MM.1S (cell line): ENCODE data around the gene NPPA.

Experiments
- DNase-seq: peaks from one replicate; pipeline ENCODE4 v3.0.0-alpha.2; 2015
- H2AFZ ChIP-seq: fragments of 300-600 bp; sonication (generic); 2 replicates; pipeline ENCODE4 v1.6.0; 2016; ENCODE audit warnings: antibody characterized with exemption, low read length
- H3F3A ChIP-seq: fragments of 300-600 bp; sonication (generic); 2 replicates; pipeline ENCODE4 v1.6.1; 2016; ENCODE audit warnings: mild to moderate bottlenecking, antibody characterized with exemption, low read length, moderate library complexity, mixed read lengths; ENCODE audit not compliant: insufficient read depth
- H3K27ac ChIP-seq: fragments of 300-600 bp; sonication (generic); 2 replicates; pipeline ENCODE4 v1.5.1; 2016; ENCODE audit warnings: mild to moderate bottlenecking, low read length
- H3K27me3 ChIP-seq: fragments of 300-600 bp; sonication (generic); replicated peaks from 2 replicates; pipeline ENCODE4 v1.6.0; 2016; ENCODE audit warnings: low read length; ENCODE audit not compliant: insufficient read depth
- H3K36me3 ChIP-seq: fragments of 300-600 bp; sonication (generic); replicated peaks from 2 replicates; pipeline ENCODE4 v1.6.1; 2016; ENCODE audit warnings: mild to moderate bottlenecking, low read length, mixed read lengths; ENCODE audit not compliant: insufficient read depth
- H3K4me1 ChIP-seq: fragments of 300-600 bp; sonication (generic); 2 replicates; pipeline ENCODE4 v1.6.1; 2016; ENCODE audit warnings: low read length, mixed read lengths
- H3K4me2 ChIP-seq: fragments of 300-600 bp; sonication (generic); 2 replicates; pipeline ENCODE4 v1.6.0; 2016; ENCODE audit warnings: low read depth, low read length
- H3K4me3 ChIP-seq: fragments of 300-600 bp; sonication (generic); 2 replicates; pipeline ENCODE4 v1.5.1; 2016; ENCODE audit warnings: low read length, mixed read lengths
- H3K79me2 ChIP-seq: fragments of 300-600 bp; sonication (generic); 2 replicates; pipeline ENCODE4 v1.6.1; 2016; ENCODE audit warnings: mixed run types, low read length, mixed read lengths
- H3K9ac ChIP-seq: fragments of 300-600 bp; sonication (generic); 2 replicates; pipeline ENCODE4 v1.6.1; 2016; ENCODE audit warnings: low read length, mixed read lengths
- H3K9me2 ChIP-seq: fragments of 300-600 bp; sonication (generic); replicated peaks from 2 replicates; pipeline ENCODE4 v1.6.1; 2016; ENCODE audit warnings: mild to moderate bottlenecking, low read length, mixed read lengths; ENCODE audit not compliant: insufficient read depth
- H3K9me3 ChIP-seq: fragments of 300-600 bp; sonication (generic); replicated peaks from 2 replicates; pipeline ENCODE4 v1.6.1; 2016; ENCODE audit warnings: mild to moderate bottlenecking, low read length, mixed read lengths; ENCODE audit not compliant: insufficient read depth
- H4K20me1 ChIP-seq: fragments of 300-600 bp; sonication (generic); 2 replicates; pipeline ENCODE4 v1.6.1; 2016; ENCODE audit warnings: mild to moderate bottlenecking, low read length, moderate library complexity, mixed read lengths; ENCODE audit not compliant: insufficient read depth
- EZH2 ChIP-seq: fragments of 300-600 bp; sonication (generic); optimal IDR thresholded peaks from 2 replicates; pipeline ENCODE3; 2017; ENCODE audit warnings: low read depth, mild to moderate bottlenecking, antibody characterized with exemption, low read length, mixed read lengths
- EZH2phosphoT487 ChIP-seq: fragments of 300-600 bp; sonication (generic); IDR thresholded peaks from 2 replicates; pipeline ENCODE4 v1.6.1; 2018; ENCODE audit warnings: antibody characterized with exemption, low read length
- TF ChIP-seq, protein P1 (sequence below): fragments of 300-600 bp; sonication (generic); IDR thresholded peaks from 2 replicates; pipeline ENCODE4 v1.5.1; 2016; ENCODE audit warnings: antibody characterized with exemption, low read length, mixed read lengths

Gene NPPA

GRCh38 chr1:11885916-11886315 lies 38.3 kb upstream of the NPPA start:
- H3K36me3 ChIP-seq: no peaks in the 10 kb centered on the region
- no peak overlapping the region for H3K4me2 ChIP-seq
- H3K79me2 ChIP-seq: no peaks in the 10 kb centered on the region
- no peak overlapping the region for H3K4me3 ChIP-seq
- H3K4me1 ChIP-seq: no peaks in the 10 kb centered on the region
- no peak overlapping the region for H3K27ac ChIP-seq
- no peak overlapping the region for H3K9ac ChIP-seq
- no peaks in the 10 kb centered on the region for H3K9me3 ChIP-seq
- TF ChIP-seq, protein P1, sequence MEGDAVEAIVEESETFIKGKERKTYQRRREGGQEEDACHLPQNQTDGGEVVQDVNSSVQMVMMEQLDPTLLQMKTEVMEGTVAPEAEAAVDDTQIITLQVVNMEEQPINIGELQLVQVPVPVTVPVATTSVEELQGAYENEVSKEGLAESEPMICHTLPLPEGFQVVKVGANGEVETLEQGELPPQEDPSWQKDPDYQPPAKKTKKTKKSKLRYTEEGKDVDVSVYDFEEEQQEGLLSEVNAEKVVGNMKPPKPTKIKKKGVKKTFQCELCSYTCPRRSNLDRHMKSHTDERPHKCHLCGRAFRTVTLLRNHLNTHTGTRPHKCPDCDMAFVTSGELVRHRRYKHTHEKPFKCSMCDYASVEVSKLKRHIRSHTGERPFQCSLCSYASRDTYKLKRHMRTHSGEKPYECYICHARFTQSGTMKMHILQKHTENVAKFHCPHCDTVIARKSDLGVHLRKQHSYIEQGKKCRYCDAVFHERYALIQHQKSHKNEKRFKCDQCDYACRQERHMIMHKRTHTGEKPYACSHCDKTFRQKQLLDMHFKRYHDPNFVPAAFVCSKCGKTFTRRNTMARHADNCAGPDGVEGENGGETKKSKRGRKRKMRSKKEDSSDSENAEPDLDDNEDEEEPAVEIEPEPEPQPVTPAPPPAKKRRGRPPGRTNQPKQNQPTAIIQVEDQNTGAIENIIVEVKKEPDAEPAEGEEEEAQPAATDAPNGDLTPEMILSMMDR: no peak
- TF ChIP-seq EZH2 (no peak), EZH2phosphoT487 (no peak)
- H3F3A ChIP-seq: no peaks in the 10 kb centered on the region
- H3K27me3 ChIP-seq: peaks cover 97% of the 10 kb centered on the region
- no peaks in the 10 kb centered on the region for H4K20me1 ChIP-seq
- no peaks in the 10 kb centered on the region for H3K9me2 ChIP-seq
- H2AFZ ChIP-seq: no peak overlapping the region
- no peak for DNase-seq

DNA sequence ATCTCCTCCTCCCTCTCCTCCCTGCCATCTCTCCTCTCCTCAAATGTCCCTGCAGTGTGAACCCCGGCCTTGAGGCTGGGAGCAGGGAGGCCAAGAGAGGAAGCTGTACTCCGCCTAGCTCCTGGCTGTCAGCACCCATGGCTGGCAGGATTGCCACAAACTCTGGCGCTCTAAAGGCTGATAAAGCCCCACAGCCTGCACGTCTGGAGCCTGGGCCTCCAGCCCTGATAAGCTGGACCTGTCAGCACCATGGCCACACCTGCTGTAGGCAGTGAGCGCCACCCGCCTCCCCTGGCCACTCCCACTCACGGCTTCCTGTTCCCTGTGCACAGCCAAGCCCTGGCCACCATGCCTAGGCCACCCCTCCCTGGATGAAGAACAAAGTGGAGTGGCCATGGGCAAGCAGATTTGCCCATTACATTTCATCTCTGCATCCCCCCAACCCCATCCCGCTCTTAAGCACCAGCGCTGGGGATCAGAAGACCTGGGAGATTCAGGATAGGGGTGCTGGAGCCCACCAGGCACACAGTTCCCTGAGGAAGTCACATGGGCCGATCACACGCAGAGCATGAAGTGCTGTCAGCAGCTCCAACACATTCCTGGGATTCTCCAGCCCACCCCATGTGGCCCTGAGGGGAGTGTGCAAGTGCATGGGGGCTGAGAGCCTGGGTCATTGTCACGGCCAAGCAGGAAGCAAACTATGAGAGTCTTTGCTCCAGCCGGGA lies 35.4 kb upstream of the NPPA start:
- Histone ChIP-seq H3K9me2 (no peaks in the 10 kb centered on the region), H3K9ac (no peak overlapping the region), H3K9me3 (no peaks in the 10 kb centered on the region), H3K4me1 (no peaks in the 10 kb centered on the region), H3K4me3 (no peak overlapping the region), H3K36me3 (no peaks in the 10 kb centered on the region), H3K27me3 (peaks cover 99% of the 10 kb centered on the region), H3K79me2 (no peaks in the 10 kb centered on the region), H3K27ac (no peak overlapping the region), H3F3A (no peaks in the 10 kb centered on the region), H4K20me1 (no peaks in the 10 kb centered on the region), H3K4me2 (no peak overlapping the region), H2AFZ (no peak overlapping the region)
- no peak for DNase-seq
- no peak for TF ChIP-seq EZH2phosphoT487
- TF ChIP-seq, protein P1: no peak

- Histone ChIP-seq H3K4me2 (no peak overlapping the region), H3K27me3 (peaks cover 99% of the 10 kb centered on the region), H3K9ac (no peak overlapping the region)
Observed at GRCh38 chr1:11881749-11882441, 34.3 kb upstream of the NPPA start.

More at GRCh38 chr1:11881749-11882441, 34.3 kb upstream of the NPPA start:
- Histone ChIP-seq H2AFZ (no peak overlapping the region), H3K4me1 (no peaks in the 10 kb centered on the region), H3K27ac (no peak overlapping the region), H3K9me2 (no peaks in the 10 kb centered on the region), H3K36me3 (no peaks in the 10 kb centered on the region), H3F3A (no peaks in the 10 kb centered on the region), H3K79me2 (no peaks in the 10 kb centered on the region), H4K20me1 (no peaks in the 10 kb centered on the region), H3K4me3 (no peak overlapping the region), H3K9me3 (no peaks in the 10 kb centered on the region)
- TF ChIP-seq EZH2: no peak
- TF ChIP-seq, protein P1: no peak
- DNase-seq: no peak
